Neutrophil (primary cell): ENCODE data around the gene EXOC4.
"Not testable (repeated sequence)": the region's sequence is repeated elsewhere in the genome, so short reads cannot be mapped to it uniquely, and the experiment has no call there.

Experiments
- H3K27ac ChIP-seq: fragments of 200-600 bp; sonication (generic); 2 replicates; pipeline ENCODE4 v1.5.1; 2016; ENCODE audit warnings: mild to moderate bottlenecking, moderate library complexity
- H3K27me3 ChIP-seq: fragments of 200-600 bp; sonication (generic); 2 replicates; pipeline ENCODE4 v1.6.0; 2016; ENCODE audit warnings: mild to moderate bottlenecking
- H3K36me3 ChIP-seq: fragments of 200-600 bp; sonication (generic); 2 replicates; pipeline ENCODE4 v1.5.1; 2017
- H3K4me1 ChIP-seq, 2 experiments: fragments of 200-600 bp in 1 of 2; sonication (generic) in 1 of 2; 1 replicate in 1 of 2; 2 replicates in 1 of 2; pipeline versions ENCODE4 v1.5.1 to v1.6.1; 2013 to 2016; ENCODE audit warnings: low read depth in 1 of 2, low read length in 1 of 2, mild to moderate bottlenecking in 1 of 2, moderate library complexity in 1 of 2; ENCODE audit not compliant: control insufficient read depth in 1 of 2, insufficient read depth in 1 of 2
- H3K4me3 ChIP-seq, 2 experiments: fragments of 200-600 bp in 1 of 2; sonication (generic) in 1 of 2; 1 replicate in 1 of 2; 2 replicates in 1 of 2; pipeline ENCODE4 v1.5.1; 2013 to 2016; ENCODE audit warnings: low read depth in 1 of 2, low read length in 1 of 2, mild to moderate bottlenecking in 1 of 2, moderate library complexity in 1 of 2
- H3K9me3 ChIP-seq: fragments of 200-600 bp; sonication (generic); 2 replicates; pipeline ENCODE4 v1.5.1; 2016
- TF ChIP-seq, protein P1 (sequence below): fragments of 200-600 bp; sonication (generic); IDR thresholded peaks from 2 replicates; pipeline ENCODE4 v1.5.1; 2016; ENCODE audit warnings: antibody characterized with exemption

EXOC4 gene

DNA sequence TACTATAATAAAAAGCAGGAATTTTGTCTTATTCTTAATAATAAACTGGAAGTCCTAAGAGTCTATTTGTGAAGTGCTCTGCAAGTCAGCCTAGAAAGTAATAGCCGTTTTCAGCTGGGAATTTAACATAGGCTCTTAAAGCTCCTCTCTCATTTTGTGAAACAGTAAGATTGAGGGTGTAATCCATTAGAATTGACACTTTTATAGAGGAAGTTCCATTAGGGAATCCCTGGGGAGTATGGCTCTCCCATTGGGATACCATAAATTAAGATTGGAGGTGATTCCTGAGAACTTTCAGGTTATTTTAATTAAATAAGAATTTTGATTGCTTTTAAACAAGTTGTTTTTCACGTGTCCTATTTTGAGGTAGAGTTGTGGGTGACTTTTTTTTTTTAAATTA, 68.0 kb downstream of the EXOC4 start:
- H3K27me3 ChIP-seq, result no peaks in the 10 kb centered on the region
- no peak overlapping the region for H3K27ac ChIP-seq
- TF ChIP-seq, protein P1, sequence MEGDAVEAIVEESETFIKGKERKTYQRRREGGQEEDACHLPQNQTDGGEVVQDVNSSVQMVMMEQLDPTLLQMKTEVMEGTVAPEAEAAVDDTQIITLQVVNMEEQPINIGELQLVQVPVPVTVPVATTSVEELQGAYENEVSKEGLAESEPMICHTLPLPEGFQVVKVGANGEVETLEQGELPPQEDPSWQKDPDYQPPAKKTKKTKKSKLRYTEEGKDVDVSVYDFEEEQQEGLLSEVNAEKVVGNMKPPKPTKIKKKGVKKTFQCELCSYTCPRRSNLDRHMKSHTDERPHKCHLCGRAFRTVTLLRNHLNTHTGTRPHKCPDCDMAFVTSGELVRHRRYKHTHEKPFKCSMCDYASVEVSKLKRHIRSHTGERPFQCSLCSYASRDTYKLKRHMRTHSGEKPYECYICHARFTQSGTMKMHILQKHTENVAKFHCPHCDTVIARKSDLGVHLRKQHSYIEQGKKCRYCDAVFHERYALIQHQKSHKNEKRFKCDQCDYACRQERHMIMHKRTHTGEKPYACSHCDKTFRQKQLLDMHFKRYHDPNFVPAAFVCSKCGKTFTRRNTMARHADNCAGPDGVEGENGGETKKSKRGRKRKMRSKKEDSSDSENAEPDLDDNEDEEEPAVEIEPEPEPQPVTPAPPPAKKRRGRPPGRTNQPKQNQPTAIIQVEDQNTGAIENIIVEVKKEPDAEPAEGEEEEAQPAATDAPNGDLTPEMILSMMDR, result no peak
- no peaks in the 10 kb centered on the region for H3K36me3 ChIP-seq
- H3K4me3 ChIP-seq, result no peak overlapping the region
- H3K9me3 ChIP-seq, result no peaks in the 10 kb centered on the region
- peaks cover 5 to 15% of the 10 kb centered on the region in 2 experiments for H3K4me1 ChIP-seq

DNA sequence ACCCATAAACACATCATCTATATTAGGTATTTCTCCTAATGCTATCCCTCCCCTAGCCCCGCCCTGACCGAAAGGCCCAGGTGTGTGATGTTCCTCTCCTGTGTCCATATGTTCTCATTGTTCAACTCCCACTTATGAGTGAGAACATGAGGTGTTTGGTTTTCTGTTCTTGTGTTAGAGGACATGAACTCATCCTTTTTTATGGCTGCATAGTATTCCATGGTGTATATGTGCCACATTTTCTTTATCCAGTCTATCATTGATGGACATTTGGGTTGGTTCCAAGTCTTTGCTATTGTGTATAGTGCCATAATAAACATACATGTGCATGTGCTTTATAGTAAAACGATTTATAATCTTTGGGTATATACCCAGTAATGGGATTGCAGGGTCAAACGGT, 68.5 kb downstream of the EXOC4 start:
- not testable (repeated sequence) for H3K36me3 ChIP-seq, H3K4me3 ChIP-seq, H3K27ac ChIP-seq, H3K9me3 ChIP-seq, H3K27me3 ChIP-seq
- peaks cover under 1 to 11% of the 10 kb centered on the region in 2 experiments for H3K4me1 ChIP-seq

DNA sequence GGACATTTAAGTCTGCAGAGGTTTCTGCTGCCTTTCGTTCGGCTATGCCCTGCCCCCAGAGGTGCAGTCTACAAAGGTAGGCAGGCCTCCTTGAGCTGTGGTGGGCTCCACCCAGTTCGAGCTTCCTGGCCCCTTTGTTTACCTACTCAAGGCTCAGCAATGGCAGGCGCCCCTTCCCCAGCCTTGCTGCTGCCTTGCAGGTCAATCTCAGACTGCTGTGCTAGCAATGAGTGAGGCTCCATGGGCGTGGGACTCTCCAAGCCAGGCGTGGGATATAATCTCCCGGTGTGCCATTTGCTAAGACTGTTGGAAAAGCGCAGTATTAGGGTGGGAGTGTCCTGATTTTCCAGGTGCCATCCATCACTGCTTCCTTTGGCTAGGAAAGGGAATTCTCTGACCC, 73.9 kb downstream of the EXOC4 start:
- not testable (repeated sequence) for H3K36me3 ChIP-seq, H3K9me3 ChIP-seq, H3K4me3 ChIP-seq, H3K4me1 ChIP-seq, H3K27me3 ChIP-seq, H3K27ac ChIP-seq

DNA sequence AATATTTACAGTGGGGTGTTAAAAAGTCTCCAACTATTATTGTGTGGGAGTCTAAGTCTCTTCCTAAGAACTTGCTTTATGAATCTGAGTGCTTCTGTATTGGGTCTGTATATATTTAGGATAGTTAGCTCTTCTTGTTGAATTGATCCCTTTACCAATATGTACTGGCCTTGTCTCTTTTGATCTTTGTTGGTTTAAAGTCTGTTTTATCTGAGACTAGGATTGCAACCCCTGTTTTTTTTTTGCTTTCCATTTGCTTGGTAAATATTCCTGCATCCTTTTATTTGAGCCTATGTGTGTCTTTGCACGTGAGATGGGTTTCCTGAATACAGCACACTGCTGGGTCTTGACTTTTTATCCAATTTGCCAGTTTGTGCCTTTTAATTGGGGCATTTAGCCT, 75.1 kb downstream of the EXOC4 start:
- H3K36me3 ChIP-seq, H3K4me1 ChIP-seq, H3K9me3 ChIP-seq, H3K27me3 ChIP-seq, H3K27ac ChIP-seq, H3K4me3 ChIP-seq: not testable (repeated sequence)

DNA sequence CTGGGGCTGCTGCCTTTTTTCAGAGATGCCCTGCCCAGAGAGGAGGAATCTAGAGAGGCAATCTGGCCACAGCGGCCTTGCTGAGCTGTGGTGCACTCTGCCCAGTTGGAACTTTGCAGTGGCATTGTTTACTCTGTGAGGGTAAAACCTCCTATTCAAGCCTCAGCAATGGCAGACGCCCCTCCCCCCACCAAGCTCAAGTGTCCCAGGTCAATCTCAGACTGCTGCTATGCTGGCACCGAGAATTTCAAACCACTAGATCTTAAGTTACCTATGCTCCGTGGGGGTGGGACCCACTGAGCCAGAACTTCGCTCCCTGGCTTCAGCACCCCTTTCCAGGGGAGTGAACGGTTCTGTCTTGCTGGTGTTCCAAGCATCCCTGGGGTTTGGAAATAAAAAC, 77.2 kb downstream of the EXOC4 start:
- H3K4me3 ChIP-seq, result no peak overlapping the region
- no peaks in the 10 kb centered on the region for H3K36me3 ChIP-seq
- H3K9me3 ChIP-seq, result no peaks in the 10 kb centered on the region
- TF ChIP-seq, protein P1, result no peak
- no peaks in the 10 kb centered on the region for H3K4me1 ChIP-seq
- H3K27ac ChIP-seq, result no peak overlapping the region
- H3K27me3 ChIP-seq, result no peaks in the 10 kb centered on the region

DNA sequence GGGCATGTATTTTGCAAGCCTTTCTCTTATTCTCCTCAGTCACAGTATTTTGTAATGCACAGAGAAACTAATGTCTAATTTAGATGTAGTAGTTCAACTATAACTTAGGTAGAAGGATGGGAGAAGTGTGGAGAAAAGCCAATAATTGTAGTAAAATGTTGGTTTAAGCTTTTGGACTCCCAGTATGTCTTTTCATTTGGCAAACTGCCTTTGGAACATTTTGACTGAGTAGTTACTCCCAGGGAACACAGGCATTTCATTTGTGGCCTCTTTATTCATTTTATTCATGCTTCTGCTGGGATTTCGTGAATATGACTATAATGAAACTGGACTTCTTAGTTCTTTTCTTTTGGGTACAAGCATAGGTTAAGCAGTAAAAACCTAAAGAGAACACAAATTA, 79.0 kb downstream of the EXOC4 start:
- H3K9me3 ChIP-seq, result no peaks in the 10 kb centered on the region
- no peaks in the 10 kb centered on the region for H3K36me3 ChIP-seq
- no peak overlapping the region for H3K4me3 ChIP-seq
- no peak overlapping the region for H3K27ac ChIP-seq
- no peaks in the 10 kb centered on the region for H3K4me1 ChIP-seq
- TF ChIP-seq, protein P1, result no peak
- H3K27me3 ChIP-seq, result no peaks in the 10 kb centered on the region

DNA sequence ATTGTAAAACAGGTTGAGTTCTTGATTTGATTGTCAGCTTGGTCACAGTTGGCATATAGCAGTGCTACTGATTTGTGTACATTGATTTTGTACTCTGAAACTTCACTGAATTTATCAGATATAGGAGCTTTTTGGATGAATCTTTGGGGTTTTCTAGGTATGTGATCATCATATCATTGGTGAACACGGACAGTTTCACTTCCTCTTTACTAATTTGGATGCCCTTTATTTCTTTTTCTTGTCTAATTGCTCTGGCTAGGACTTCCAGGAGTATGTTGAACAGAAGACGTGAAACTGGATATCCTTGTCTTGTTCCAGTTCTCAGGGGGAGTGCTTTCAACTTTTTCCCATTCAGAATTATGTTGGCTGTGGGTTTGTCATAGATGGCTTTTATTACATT, 86.9 kb downstream of the EXOC4 start:
- no peak overlapping the region for H3K27ac ChIP-seq
- no peaks in the 10 kb centered on the region for H3K36me3 ChIP-seq
- TF ChIP-seq, protein P1, result no peak
- H3K4me3 ChIP-seq, result no peak overlapping the region
- no peaks in the 10 kb centered on the region for H3K27me3 ChIP-seq
- no peaks in the 10 kb centered on the region for H3K9me3 ChIP-seq
- H3K4me1 ChIP-seq, result no peaks in the 10 kb centered on the region
